NCI-H2107 (cell line): Measurements from ENCODE around the gene MCOLN3.
A peak's percentile ranks its signal among the peaks of the same experiment; 100 is the strongest.
"Not testable (repeated sequence)": the region's sequence is repeated elsewhere in the genome, so short reads cannot be mapped to it uniquely, and the experiment has no call there.

ENCODE experiments used
- DNase-seq: peaks from one replicate; lab custom pipeline; 2025; lab: John Stamatoyannopoulos, UW

The MCOLN3 gene

DNA sequence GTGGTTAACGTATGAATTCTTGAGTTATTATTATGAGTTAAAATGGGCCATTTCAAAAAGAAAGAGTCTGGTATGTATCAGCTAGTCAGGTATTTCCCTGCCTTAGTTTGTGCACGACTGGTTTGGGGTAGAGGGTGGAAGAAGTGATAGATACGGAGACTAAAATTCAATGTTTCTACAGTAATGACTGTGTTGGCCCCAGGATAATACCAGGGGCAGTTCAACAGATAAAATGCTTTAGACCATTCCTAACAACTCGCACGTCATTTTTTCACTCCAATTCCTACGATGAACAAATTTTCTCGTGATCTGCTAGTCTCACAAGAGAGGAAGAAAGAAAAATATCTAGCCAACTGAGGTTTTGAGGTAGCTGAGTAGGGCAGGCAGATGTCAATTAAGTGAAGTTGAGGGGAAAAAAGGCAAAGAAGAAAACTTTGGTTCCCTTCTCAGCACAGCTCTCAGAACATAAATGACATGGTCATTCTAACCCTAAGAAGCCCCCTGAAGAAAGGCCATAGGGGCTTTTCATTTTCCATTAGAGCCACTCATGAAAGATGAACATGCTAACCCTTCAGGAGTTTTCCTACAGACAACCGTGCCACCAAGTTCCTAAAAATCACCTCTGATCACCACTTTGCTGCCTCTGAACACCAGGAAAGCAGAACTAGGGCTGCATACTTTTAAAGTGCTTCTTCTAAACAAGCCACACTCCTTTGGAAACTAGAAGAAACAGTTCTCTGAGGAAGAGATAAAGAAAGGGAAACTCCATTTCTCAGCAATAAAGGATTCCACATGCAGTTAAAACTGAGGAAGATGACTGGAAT is 57.0 kb downstream of the MCOLN3 start:
- no peak for DNase-seq

DNA sequence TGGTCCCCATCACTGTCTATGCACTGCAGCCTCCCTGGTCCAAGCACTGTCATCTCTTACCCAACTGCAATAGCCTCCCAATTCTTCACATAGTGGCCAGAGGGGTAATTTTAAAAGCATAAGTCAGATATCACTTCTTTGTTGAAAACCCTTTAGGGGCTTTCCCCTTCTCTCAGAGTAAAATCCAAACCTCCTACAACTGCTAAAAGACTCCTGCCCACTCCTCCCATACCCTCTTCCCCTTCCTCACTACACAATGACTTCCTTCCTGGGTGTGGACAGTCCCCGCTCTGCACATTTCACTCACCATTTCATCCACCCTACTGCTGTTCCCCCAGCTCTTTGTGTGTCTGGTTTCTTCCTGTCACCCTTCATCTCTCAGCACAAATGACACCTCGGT is 59.7 kb downstream of the MCOLN3 start:
- DNase-seq, result no peak

GRCh38 chr1:84986561-84986960 is 61.7 kb downstream of the MCOLN3 start:
- DNase-seq, result not testable (repeated sequence)

- no peak for DNase-seq
Measured at GRCh38 chr1:84985365-84985764, 62.9 kb downstream of the MCOLN3 start.

DNA sequence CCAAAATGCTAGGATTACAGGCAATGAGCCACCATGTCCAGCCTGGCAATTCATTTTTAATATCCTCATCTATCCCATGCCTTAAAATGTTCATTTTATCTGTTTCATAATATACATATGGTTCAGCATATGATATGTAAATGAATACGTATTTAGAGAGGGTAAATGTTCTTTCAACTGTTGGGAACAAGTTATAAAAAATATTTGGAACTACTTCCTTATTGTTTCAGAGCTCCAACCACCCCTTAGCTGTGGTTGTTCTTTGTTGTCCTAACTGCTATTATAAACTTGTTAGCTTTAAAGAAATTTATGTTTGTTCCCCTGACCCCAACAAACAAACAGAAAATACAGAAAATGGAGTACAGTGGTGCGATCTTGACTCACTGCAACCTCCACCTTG is 65.9 kb downstream of the MCOLN3 start:
- DNase-seq, result no peak

GRCh38 chr1:84975035-84975434 is 73.3 kb downstream of the MCOLN3 start:
- DNase-seq, result no peak

DNA sequence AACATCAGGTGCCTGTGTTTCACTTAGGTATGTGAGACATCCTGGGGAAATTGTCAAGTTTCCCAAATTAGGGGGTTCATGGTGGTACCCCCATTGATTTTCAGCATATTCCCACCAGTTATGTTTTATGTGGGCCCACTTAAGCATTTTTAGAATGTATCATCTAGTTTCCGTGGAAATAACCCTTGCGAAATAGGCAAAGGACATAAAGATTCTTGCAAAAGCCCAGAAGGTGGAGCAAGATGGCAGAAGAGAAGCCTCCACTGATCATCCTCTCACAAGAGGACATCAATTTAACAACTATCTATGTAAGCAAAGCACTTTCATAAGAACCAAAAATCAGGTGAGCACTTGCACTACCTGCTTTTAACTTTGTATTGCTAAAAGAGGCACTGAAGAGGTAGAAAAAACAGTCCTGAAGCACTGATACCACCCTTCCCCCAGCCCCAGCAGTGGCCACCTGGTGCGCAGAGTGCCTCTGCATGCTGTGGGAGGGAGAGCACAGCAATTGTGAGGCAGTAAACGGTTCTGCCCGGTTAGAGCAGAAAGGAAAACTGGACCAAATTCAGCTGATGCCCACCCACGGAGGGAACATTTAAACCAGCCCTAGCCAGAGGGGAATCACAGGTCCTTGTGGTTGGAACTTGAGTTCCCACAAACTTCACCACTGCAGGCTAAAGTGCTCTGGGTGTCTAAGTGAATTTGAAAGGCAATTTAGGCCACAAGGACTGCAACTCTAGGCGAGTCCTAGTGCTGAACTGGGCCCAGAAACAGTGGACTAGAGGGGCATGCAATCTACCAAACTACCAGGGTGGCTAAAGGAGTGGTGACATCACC is 74.6 kb downstream of the MCOLN3 start:
- peak; percentile 65 for DNase-seq

DNA sequence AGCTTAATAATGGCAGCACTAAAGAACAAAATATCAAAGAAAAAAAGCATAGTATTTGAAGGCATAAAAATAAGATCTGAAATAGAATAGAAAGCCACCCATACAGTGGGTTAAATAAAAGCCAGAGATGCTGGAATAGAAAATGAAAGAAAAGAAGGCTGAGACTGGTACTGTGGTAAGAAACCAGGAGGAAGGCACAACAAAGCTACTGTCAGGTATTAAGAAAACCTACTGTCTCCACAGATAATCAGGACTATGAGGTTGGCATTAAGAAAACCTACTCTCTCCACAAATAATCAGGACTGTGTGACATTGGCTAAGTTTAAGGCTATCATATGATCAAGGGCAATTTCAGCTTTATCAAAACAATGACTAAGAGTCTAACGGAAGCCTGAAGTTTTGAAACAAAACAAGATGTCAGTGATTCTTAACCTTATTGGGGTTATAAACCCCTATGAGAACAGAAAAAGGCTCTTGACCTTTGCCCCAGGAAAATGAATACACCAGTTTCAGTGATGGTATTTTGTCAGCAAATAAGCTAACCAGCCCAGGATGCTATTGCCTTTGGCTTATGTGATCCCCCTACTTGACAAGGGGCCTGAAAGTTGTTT is 75.8 kb downstream of the MCOLN3 start:
- no peak for DNase-seq

- no peak for DNase-seq
Measured at GRCh38 chr1:84971957-84972356, 76.3 kb downstream of the MCOLN3 start.

DNA sequence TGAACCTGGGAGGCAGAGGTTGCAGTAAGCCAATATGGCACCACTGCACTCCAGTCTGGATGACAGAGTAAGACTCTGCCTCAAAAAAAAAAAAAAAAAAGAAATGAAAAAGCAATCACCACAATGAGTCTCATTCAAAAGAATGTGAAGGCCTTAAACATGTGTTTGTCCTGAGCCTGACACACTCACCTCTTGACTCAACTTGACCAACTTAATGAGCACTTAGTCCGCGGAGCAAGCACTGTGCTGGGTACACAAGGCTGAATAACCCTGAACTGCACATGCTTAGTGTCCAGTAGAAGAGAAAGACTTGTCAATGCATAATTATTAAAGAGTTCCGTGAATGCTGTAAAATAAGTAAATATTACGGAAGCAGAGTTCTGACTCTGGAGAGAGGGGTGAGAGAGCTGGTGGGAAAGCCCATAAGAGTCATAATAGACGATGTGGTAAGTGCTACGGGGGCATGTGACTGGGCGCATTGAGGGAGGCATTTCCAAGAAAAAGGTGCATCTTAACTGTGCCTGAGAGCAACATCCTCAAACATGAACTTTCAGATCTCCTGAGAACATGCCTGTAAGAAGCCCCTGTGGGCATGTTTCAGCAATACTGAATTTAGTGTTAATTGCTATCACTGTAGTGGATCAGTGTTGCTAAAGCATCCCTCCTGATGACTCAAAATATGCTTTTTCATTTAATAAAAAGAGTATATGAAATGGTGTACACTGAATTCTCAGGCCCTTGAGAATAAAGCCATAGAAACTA is 78.6 kb downstream of the MCOLN3 start:
- DNase-seq, result no peak

- no peak for DNase-seq
Measured at GRCh38 chr1:84968865-84969264, 79.4 kb downstream of the MCOLN3 start.

GRCh38 chr1:84968101-84968500 is 80.2 kb downstream of the MCOLN3 start:
- DNase-seq, result no peak
